Measurements from ENCODE around the gene HAUS3. TPM values are rescaled to one million over a fixed set of nuclear protein-coding genes. Genes with fewer than 3 reads are reported as not detected.

The HAUS3 gene
- total RNA-seq, 1 experiment from 2014 or later = 17.3 TPM

GRCh38 chr4:2284161-2284933, 42.4 kb upstream of the HAUS3 start (continued):
- no peak for TF ChIP-seq CTCF (IDR thresholded peaks at IDR 0.05 in 2 of 3, conservative IDR thresholded peaks at IDR 0.05 in 1 of 3; ENCODE audit: borderline replicate concordance in 1 of 3, insufficient read depth in 1 of 3, low read depth in 2 of 3, low read length in 2 of 3)
- TF ChIP-seq EGR1 (IDR thresholded peaks at IDR 0.05; ENCODE audit: low read depth) = no peak
- no peak for TF ChIP-seq TCF7L2 (IDR thresholded peaks at IDR 0.05; ENCODE audit: borderline replicate concordance, extremely low read depth, insufficient read depth, insufficient read length)

- H2AFZ ChIP-seq (ENCODE audit: low read depth, low read length, poor library complexity, severe bottlenecking) = no peak overlapping the region
- no TSS peak for BruUV-seq (replicated peaks)
- intact Hi-C loops (cut with micrococcal nuclease) = no loop called here
- H3K27ac ChIP-seq (ENCODE audit: low read depth, low read length) = no peak overlapping the region
- no peak overlapping the region for H3K4me3 ChIP-seq (replicated peaks in 1 of 2; ENCODE audit: low read depth in 1 of 2, low read length in 2 of 2)
- H3K9ac ChIP-seq (ENCODE audit: low read length) = no peak overlapping the region
- ChIA-PET CTCF (no interaction called here), POLR2A (no interaction called here), RAD21 (ENCODE audit: low non-redundant PET in 1 of 2, low total read pairs in 2 of 2, uncharacterized antibody in 2 of 2, unreplicated experiment in 2 of 2) (no interaction called here)
- TF ChIP-seq EZH2phosphoT487 (IDR thresholded peaks at IDR 0.05; ENCODE audit: borderline replicate concordance) = no peak
- no peak for TF ChIP-seq SP1 (IDR thresholded peaks at IDR 0.05; ENCODE audit: low read depth)
- TF ChIP-seq SIN3A (IDR thresholded peaks at IDR 0.05; ENCODE audit: low read depth) = no peak
- no peaks in the 10 kb centered on the region for H3K36me3 ChIP-seq (ENCODE audit: control insufficient read depth in 1 of 2, insufficient read depth in 2 of 2, low read length in 2 of 2)
- H3K9me3 ChIP-seq (ENCODE audit: control insufficient read depth in 1 of 2, insufficient read depth in 1 of 2, low read depth in 1 of 2, low read length in 2 of 2) = no peaks in the 10 kb centered on the region
- no peaks in the 10 kb centered on the region for H3K27me3 ChIP-seq (ENCODE audit: insufficient read depth, low read length)
- H3K4me1 ChIP-seq (ENCODE audit: control insufficient read depth in 1 of 2, insufficient read depth in 2 of 2, low read length in 2 of 2) = peaks cover 0 to 9% of the 10 kb centered on the region in 2 experiments; a peak in 2 of 4 replicates
- DNase-seq (ENCODE audit: low read depth, low spot score) = no peak
- H3K79me2 ChIP-seq (ENCODE audit: insufficient read depth, low read length) = no peaks in the 10 kb centered on the region
- no peaks in the 10 kb centered on the region for H4K20me1 ChIP-seq (ENCODE audit: insufficient read depth)
- ATAC-seq = no peak
- no peak overlapping the region for H3K4me2 ChIP-seq (ENCODE audit: low read length)
- H3K9me2 ChIP-seq (ENCODE audit: insufficient read depth) = no peaks in the 10 kb centered on the region
These were observed 41.3 kb upstream of the HAUS3 start for GRCh38 chr4:2283199-2283711.
